ENCODE measurements around the gene AXL.
"Not testable (repeated sequence)": the region's sequence is repeated elsewhere in the genome, so short reads cannot be mapped to it uniquely, and the experiment has no call there.

AXL gene

DNA sequence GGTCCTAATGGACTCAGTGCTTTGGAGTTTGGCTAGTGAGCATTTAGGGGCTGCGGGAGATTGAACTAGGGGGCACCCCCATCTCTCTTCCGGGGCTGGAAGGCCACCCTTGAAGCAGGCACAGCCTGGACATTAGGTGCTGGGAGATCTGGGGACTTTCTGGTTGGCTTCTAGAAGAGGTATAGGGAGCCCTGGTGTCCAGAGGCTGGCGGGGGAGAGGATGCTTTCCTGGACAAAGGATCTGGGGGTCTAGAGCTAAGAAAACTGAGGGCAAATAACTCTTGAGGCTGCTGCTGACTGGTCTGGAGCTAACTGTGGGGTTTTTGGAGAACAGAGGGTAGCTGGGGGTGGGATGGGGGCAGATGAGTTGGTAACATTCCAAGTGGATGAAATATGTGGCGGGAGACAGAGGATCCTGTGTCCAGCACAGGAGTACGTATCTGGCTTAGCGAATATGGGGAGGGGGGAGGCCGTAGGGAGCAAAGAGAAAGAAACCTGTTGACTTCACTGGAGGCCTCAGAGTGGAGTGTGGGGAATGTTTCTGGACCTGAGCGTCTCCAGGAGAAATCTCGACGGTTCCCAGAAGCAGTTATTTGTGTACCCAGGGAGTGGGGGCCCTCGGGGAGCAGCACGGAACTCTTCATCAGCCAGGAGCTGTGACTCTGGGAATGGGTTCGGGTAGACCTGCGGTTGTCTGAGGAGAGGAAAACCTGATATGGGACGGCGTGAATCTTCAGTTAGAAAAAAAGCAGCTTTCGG is 46.6 kb downstream of the AXL start:
- Histone ChIP-seq H3K9ac (ENCODE audit: low read depth, low read length) (peak overlapping the region; percentile 85), H3K4me1 (ENCODE audit: insufficient read depth, low read length) (peaks cover 8% of the 10 kb centered on the region), H3K36me3 (ENCODE audit: insufficient read depth, low read length) (peaks cover 36% of the 10 kb centered on the region), H3K9me3 (ENCODE audit: control insufficient read depth, insufficient read depth, low read length) (no peaks in the 10 kb centered on the region; the same call in 1 of the 2 replicates)

- H3K9me3 ChIP-seq (ENCODE audit: control insufficient read depth, insufficient read depth, low read length): no peaks in the 10 kb centered on the region; the same call in 1 of the 2 replicates
- H3K9ac ChIP-seq (ENCODE audit: low read depth, low read length): no peak overlapping the region
- H3K36me3 ChIP-seq (ENCODE audit: insufficient read depth, low read length): peaks cover 70% of the 10 kb centered on the region
- H3K4me1 ChIP-seq (ENCODE audit: insufficient read depth, low read length): peaks cover 8% of the 10 kb centered on the region
These were observed 50.0 kb downstream of the AXL start for GRCh38 chr19:41269055-41269454.

- H3K36me3 ChIP-seq (ENCODE audit: insufficient read depth, low read length): peaks cover 75% of the 10 kb centered on the region
- H3K9ac ChIP-seq (ENCODE audit: low read depth, low read length): no peak overlapping the region
- no peaks in the 10 kb centered on the region; the same call in 1 of the 2 replicates for H3K9me3 ChIP-seq (ENCODE audit: control insufficient read depth, insufficient read depth, low read length)
- H3K4me1 ChIP-seq (ENCODE audit: insufficient read depth, low read length): peaks cover 8% of the 10 kb centered on the region
These were observed 50.5 kb downstream of the AXL start for GRCh38 chr19:41269571-41269970.

GRCh38 chr19:41273076-41273475 is 54.1 kb downstream of the AXL start:
- H3K36me3 ChIP-seq (ENCODE audit: insufficient read depth, low read length): peaks cover 88% of the 10 kb centered on the region
- H3K9me3 ChIP-seq (ENCODE audit: control insufficient read depth, insufficient read depth, low read length): no peaks in the 10 kb centered on the region
- H3K4me1 ChIP-seq (ENCODE audit: insufficient read depth, low read length): no peaks in the 10 kb centered on the region
- no peak overlapping the region for H3K9ac ChIP-seq (ENCODE audit: low read depth, low read length)

DNA sequence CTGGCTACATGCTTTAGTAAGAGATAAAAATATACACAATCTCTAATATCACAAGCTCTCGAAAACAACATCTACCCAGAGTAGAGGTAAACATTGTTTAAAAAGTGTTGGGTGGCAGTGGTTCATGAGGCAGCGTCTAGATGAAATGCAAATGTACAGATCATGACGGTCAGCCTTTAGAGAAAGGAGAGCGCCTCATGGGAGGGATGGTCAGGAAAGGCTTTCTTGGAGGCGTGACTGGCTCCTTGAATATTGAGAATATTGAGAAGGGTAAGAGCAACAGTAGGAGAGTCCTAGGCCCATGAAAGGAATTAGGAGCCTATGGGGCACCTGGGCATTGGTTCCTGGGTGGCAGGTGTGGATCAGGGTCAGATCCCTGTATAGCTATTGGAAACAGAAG is 55.8 kb downstream of the AXL start:
- Histone ChIP-seq H3K9ac (ENCODE audit: low read depth, low read length) (no peak overlapping the region), H3K9me3 (ENCODE audit: control insufficient read depth, insufficient read depth, low read length) (no peaks in the 10 kb centered on the region), H3K4me1 (ENCODE audit: insufficient read depth, low read length) (no peaks in the 10 kb centered on the region), H3K36me3 (ENCODE audit: insufficient read depth, low read length) (peaks cover 84% of the 10 kb centered on the region)

GRCh38 chr19:41276231-41276630 is 57.2 kb downstream of the AXL start:
- Histone ChIP-seq H3K4me1 (ENCODE audit: insufficient read depth, low read length) (no peaks in the 10 kb centered on the region), H3K36me3 (ENCODE audit: insufficient read depth, low read length) (peaks cover 86% of the 10 kb centered on the region), H3K9ac (ENCODE audit: low read depth, low read length) (no peak overlapping the region), H3K9me3 (ENCODE audit: control insufficient read depth, insufficient read depth, low read length) (no peaks in the 10 kb centered on the region)

GRCh38 chr19:41278478-41278877 is 59.5 kb downstream of the AXL start:
- Histone ChIP-seq H3K36me3 (ENCODE audit: insufficient read depth, low read length) (peaks cover 75% of the 10 kb centered on the region), H3K9ac (ENCODE audit: low read depth, low read length) (no peak overlapping the region), H3K4me1 (ENCODE audit: insufficient read depth, low read length) (no peaks in the 10 kb centered on the region), H3K9me3 (ENCODE audit: control insufficient read depth, insufficient read depth, low read length) (no peaks in the 10 kb centered on the region)

DNA sequence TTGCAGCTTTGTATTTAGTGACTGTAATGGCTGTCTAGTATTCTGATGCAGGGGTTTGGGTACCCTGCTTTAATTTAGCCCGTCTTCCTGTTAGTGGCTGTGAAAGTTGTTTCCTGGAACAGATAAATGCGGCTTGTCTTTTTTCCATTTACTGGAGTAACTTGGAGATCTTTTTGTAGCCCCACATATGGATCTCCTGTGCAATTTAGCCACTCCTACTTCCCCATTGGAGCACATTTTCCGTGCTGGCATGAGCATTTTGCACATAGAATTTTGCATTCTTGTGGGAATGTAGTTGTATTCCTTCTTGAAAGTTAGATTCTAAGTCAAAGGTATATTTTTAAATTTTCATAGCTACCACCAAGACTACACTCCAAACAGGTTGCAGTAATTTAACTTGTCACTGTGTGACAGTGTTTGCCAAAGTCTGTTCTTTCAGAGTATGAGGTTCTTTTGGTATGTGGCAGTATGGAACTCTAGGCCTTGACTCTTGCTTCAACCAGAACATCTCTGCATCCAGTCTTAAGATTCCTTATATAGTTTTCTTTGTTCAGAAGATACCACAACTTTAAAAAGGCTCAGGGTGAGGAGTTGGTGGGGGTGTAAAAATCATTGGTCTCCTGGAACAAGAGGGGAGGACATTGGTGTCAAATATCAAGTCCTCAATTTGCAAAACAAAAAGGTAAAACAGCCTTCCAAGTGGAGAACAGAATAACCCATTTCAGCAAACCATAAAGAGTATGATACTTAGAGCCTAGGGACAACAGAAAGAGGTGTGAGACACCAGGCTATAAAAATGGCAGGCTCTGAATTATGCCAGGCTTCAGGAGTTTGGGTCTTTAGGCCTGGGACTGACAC is 69.9 kb downstream of the AXL start:
- Histone ChIP-seq H3K4me1 (ENCODE audit: insufficient read depth, low read length) (peaks cover 12% of the 10 kb centered on the region; the same call in 1 of the 2 replicates), H3K36me3 (ENCODE audit: insufficient read depth, low read length) (peaks cover 70% of the 10 kb centered on the region), H3K9ac (ENCODE audit: low read depth, low read length) (no peak overlapping the region; the same call in 1 of the 2 replicates), H3K9me3 (ENCODE audit: control insufficient read depth, insufficient read depth, low read length) (no peaks in the 10 kb centered on the region)

- not testable (repeated sequence) for H3K9me3 ChIP-seq (ENCODE audit: control insufficient read depth, insufficient read depth, low read length); H3K9ac ChIP-seq (ENCODE audit: low read depth, low read length)
- Histone ChIP-seq H3K36me3 (ENCODE audit: insufficient read depth, low read length) (peaks cover 72% of the 10 kb centered on the region), H3K4me1 (ENCODE audit: insufficient read depth, low read length) (peaks cover 12% of the 10 kb centered on the region; the same call in 1 of the 2 replicates)
These were observed 70.8 kb downstream of the AXL start for GRCh38 chr19:41289814-41290213.

DNA sequence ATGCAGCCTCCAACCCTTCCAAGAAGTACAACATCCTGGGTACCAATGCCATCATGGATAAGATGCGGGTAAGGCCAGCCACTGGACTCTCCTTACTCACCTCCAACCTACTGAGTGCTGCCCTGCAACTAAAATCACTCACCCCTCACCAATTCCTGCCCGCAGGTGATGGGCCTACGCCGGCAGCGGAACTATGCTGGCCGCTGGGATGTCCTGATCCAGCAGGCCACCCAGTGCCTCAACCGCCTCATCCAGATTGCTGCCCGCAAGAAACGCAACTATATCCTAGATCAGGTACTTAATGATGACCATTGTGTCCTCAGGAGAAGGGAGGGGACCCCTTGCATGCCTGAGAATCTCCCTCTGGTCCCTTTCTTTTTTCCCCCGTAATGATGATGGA is 75.4 kb downstream of the AXL start:
- H3K9me3 ChIP-seq (ENCODE audit: control insufficient read depth, insufficient read depth, low read length): no peaks in the 10 kb centered on the region
- H3K4me1 ChIP-seq (ENCODE audit: insufficient read depth, low read length): no peaks in the 10 kb centered on the region
- no peak overlapping the region for H3K9ac ChIP-seq (ENCODE audit: low read depth, low read length)
- peaks cover 82% of the 10 kb centered on the region for H3K36me3 ChIP-seq (ENCODE audit: insufficient read depth, low read length)

DNA sequence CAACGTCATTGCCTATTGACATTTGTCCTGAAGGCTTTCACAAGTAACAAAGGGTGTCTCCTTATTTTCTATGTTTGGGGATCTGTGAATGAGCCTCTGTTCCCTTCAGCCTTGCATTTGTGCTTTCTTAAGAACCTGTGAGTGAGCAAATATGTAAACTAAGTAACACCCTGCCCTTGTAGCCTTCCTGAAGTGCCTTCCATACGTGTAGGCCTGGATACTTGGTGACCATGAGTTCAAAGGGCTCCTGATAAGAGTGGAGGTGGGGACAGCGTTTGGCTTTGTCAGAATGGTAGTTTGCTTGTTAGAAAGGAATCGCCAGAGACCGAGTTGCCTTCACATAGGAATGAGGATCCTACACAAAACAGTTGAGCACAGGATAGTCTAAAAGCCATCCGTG is 76.5 kb downstream of the AXL start:
- H3K9ac ChIP-seq (ENCODE audit: low read depth, low read length): no peak overlapping the region
- H3K4me1 ChIP-seq (ENCODE audit: insufficient read depth, low read length): no peaks in the 10 kb centered on the region
- peaks cover 86% of the 10 kb centered on the region for H3K36me3 ChIP-seq (ENCODE audit: insufficient read depth, low read length)
- no peaks in the 10 kb centered on the region for H3K9me3 ChIP-seq (ENCODE audit: control insufficient read depth, insufficient read depth, low read length)

DNA sequence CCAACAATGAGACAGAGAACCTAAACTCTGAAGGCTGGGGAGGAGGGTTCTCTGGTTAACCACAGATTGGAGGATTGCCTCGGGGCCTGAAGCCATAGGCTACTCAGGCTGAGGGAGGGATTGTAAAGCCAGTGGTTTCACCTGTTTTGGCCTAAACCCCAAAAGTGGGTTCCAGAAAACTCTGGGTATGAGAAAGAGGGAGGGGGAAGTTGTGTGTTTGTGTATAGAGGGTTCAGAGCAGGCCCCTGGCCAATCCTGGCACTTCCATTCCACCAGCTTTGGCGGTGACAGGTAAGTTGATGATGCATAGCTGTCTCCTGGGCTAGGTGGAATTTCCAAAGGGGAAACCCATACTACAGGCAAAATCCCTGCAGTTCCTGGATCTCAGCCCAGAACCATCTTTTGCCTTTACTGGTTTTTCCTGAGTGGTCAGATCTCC is 77.4 kb downstream of the AXL start:
- Histone ChIP-seq H3K9me3 (ENCODE audit: control insufficient read depth, insufficient read depth, low read length) (no peaks in the 10 kb centered on the region), H3K36me3 (ENCODE audit: insufficient read depth, low read length) (peaks cover 87% of the 10 kb centered on the region), H3K9ac (ENCODE audit: low read depth, low read length) (no peak overlapping the region), H3K4me1 (ENCODE audit: insufficient read depth, low read length) (no peaks in the 10 kb centered on the region)

DNA sequence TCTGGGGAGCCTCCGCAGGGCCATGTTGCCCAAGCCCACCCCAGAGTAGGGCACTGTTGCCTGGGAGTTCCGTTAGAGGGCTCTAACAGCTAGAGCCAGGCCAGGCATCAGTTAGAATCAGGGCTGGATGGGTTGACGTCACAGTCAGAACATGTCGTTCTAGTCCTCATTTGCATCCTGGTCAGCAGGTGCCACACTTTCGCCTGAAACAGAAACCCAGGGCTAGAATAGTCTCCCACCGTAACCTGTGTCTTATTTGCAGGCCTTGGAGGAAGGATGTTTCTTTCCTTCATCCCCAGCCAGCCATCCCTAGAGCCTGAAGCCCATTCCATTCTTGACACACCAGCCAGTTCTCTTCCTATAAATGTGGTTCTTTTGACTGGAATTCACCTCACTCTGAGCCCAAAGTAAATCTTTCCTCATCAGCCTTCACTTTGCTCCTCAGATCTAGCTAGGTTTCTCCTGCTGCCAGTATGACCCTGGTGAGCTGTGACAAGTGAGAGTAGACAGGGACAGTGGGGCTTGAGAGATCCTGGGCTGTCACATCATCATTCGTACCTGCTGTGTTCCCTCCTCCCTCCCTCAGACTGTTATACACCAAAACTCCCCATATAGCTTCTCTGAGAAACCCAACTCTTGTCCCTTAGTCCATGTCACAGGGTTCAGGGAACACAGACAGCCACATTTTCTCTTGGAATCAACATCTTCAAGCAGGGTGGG is 78.8 kb downstream of the AXL start:
- Histone ChIP-seq H3K9ac (ENCODE audit: low read depth, low read length) (no peak overlapping the region), H3K4me1 (ENCODE audit: insufficient read depth, low read length) (no peaks in the 10 kb centered on the region), H3K36me3 (ENCODE audit: insufficient read depth, low read length) (peaks cover 80% of the 10 kb centered on the region)

DNA sequence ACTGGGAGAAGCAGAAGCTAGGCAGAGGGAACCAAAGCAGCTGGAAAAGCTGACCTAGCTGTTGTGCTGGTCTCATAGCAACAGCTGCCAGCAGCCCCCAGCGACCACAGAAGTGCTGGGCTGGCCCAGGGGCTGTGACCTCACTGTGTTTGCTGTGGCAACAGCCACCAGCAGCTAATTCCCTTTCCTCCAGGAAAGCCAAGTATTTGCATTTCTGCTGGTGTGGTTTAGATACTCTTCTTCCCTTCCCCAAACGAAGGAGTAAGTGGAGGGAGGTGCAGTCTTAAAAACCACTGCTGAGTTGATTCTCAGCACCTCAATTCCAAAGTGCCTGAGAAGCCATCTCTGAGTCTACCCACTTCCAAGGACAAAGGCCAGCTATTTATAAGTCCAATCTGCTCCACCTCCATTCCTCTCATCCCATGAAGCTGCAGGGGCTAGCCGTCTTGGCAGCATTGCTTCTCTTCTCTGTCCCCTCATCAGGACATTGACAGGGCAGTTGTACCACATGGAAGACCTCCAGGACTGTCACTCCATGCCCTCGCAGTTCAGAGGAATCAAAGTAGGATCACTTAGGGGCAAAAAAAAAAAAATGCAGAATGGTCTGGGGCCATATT is 79.4 kb downstream of the AXL start:
- Histone ChIP-seq H3K4me1 (ENCODE audit: insufficient read depth, low read length) (no peaks in the 10 kb centered on the region), H3K36me3 (ENCODE audit: insufficient read depth, low read length) (peaks cover 77% of the 10 kb centered on the region), H3K9me3 (ENCODE audit: control insufficient read depth, insufficient read depth, low read length) (no peaks in the 10 kb centered on the region), H3K9ac (ENCODE audit: low read depth, low read length) (no peak overlapping the region)

More for the DNA sequence above, 78.8 kb downstream of the AXL start:
- H3K9me3 ChIP-seq (ENCODE audit: control insufficient read depth, insufficient read depth, low read length): no peaks in the 10 kb centered on the region

All from ES-I3 (cell line).